Esophagus muscularis mucosa (tissue), 4 donors: ENCODE results near the gene MMGT1. TPM values are rescaled to one million over a fixed set of nuclear protein-coding genes. Genes with fewer than 3 reads are reported as not detected.

ENCODE experiments used
- DNase-seq: peaks from one replicate; pipeline ENCODE4 v3.0.0-alpha.2; 2017; ENCODE audit errors: extremely low spot score
- H3K27ac ChIP-seq, 4 donors: fragments of 200-600 bp; sonication (generic); replicated peaks in 1 of 4; 1 replicate in 3 of 4; 2 replicates in 1 of 4; pipeline ENCODE4 v1.5.1; 2016 to 2019; ENCODE audit warnings: mild to moderate bottlenecking in 1 of 4
- H3K27me3 ChIP-seq, 4 donors: fragments of 200-600 bp; sonication (generic); one replicate each; pipeline versions ENCODE4 v1.5.1 to v1.6.0; 2016 to 2019
- H3K36me3 ChIP-seq, 4 donors: fragments of 200-600 bp; sonication (generic); one replicate each; pipeline ENCODE4 v1.5.1; 2016 to 2019
- H3K4me1 ChIP-seq, 4 donors: fragments of 200-600 bp; sonication (generic); one replicate each; pipeline ENCODE4 v1.5.1; 2016 to 2019
- H3K4me3 ChIP-seq, 4 donors: fragments of 200-600 bp; sonication (generic); 1 replicate in 2 of 4; 2 replicates in 2 of 4; pipeline ENCODE4 v1.5.1; 2016 to 2019; ENCODE audit warnings: mild to moderate bottlenecking in 4 of 4, moderate library complexity in 1 of 4
- H3K9me3 ChIP-seq, 4 donors: fragments of 200-600 bp; sonication (generic); 1 replicate in 3 of 4; 2 replicates in 1 of 4; pipeline ENCODE4 v1.5.1; 2016 to 2019
- CTCF ChIP-seq, 3 experiments: fragments of 200-600 bp in 2 of 3; fragments of 450-650 bp in 1 of 3; sonication (generic) in 2 of 3; IDR thresholded peaks; one replicate each; pipeline ENCODE4 v1.5.1; 2017 to 2019; ENCODE audit warnings: antibody characterized with exemption in 3 of 3, mild to moderate bottlenecking in 2 of 3, moderate library complexity in 1 of 3
- EP300 ChIP-seq: sonication (generic); formaldehyde crosslinking; IDR thresholded peaks from one replicate; pipeline ENCODE4 v1.6.1; 2017; ENCODE audit warnings: antibody characterized with exemption
- POLR2A ChIP-seq: fragments of 450-650 bp; IDR thresholded peaks from one replicate; pipeline ENCODE4 v1.6.1; 2017; ENCODE audit warnings: antibody characterized with exemption, moderate library complexity, mild to moderate bottlenecking, low read depth
- POLR2AphosphoS5 ChIP-seq, 2 donors: sonication (generic); formaldehyde crosslinking; IDR thresholded peaks; one replicate each; pipeline ENCODE4 v1.6.1; 2017; ENCODE audit warnings: antibody characterized with exemption in 2 of 2
- WGBS: methylation state at CpG from one replicate; pipeline ENCODE4 v1.1.5; 2018; 5-methylcytosine and 5-hydroxymethylcytosine counted together
- intact Hi-C: fragments of 100-400 bp; cut with DNase I; formaldehyde crosslinking; loops from one replicate; pipeline ENCODE4 v1.15.1; 2023
- total RNA-seq, 4 donors: library from RNA; depleted of rRNA; stranded (reverse); fragments of >200 nt; gene quantifications; one replicate each; pipeline versions ENCODE4 v1.1.0 to v1.2.1, GENCODE V29; 2016

MMGT1 gene
- total RNA-seq, 4 donors from 2014 or later, result 29.0 to 37.8 (median 35.3) TPM

GRCh38 chrX:135985157-135985972 lies 11.6 kb upstream of the MMGT1 start, which contains the start of gene SLC9A6:
SLC9A6 (plus strand) TSS chrX:135985435; CDS start chrX:135985659, 224 bp downstream.
- peak within 1 kb of the TSS; percentile 80 to 87 (median 81) for H3K27ac ChIP-seq
- H3K27me3 ChIP-seq, result no peaks in the 10 kb centered on the region
- peak; percentile 92 for DNase-seq
- peak within 1 kb of the TSS; percentile 69 to 75 (median 71) for H3K4me3 ChIP-seq
- 27% methylated on average over 29 of the region's 68 CpGs for WGBS
- H3K36me3 ChIP-seq, result no peaks in the 10 kb centered on the region
- H3K9me3 ChIP-seq, result no peaks in the 10 kb centered on the region
- H3K4me1 ChIP-seq, result peaks cover 4 to 27% (median 20%) of the 10 kb centered on the region in 4 donors
- intact Hi-C loops, result no loop called here
- TF ChIP-seq POLR2A, result no peak
- peak; percentile 55 to 59 for TF ChIP-seq POLR2AphosphoS5 (IDR thresholded peaks at IDR 0.05)

- H3K4me1 ChIP-seq, result peaks cover 4 to 27% (median 20%) of the 10 kb centered on the region in 4 donors
- DNase-seq, result no peak
- H3K27ac ChIP-seq, result peak overlapping the region; percentile 80 to 87 (median 81)
- H3K36me3 ChIP-seq, result no peaks in the 10 kb centered on the region
- TF ChIP-seq POLR2AphosphoS5 (IDR thresholded peaks at IDR 0.05) (no peak), POLR2A (no peak), EP300 (no peak), CTCF (IDR thresholded peaks at IDR 0.05) (no peak)
- WGBS, result 33% methylated on average over 7 of the region's 7 CpGs
- H3K4me3 ChIP-seq, result peak overlapping the region; percentile 69 to 75 (median 71)
- H3K27me3 ChIP-seq, result no peaks in the 10 kb centered on the region
- intact Hi-C loops, result no loop called here
- H3K9me3 ChIP-seq, result no peaks in the 10 kb centered on the region
Observed at GRCh38 chrX:135984791-135985156, 11.0 kb upstream of the MMGT1 start.

- no peak for TF ChIP-seq EP300
- 63% methylated on average over 2 of the region's 2 CpGs for WGBS
Observed at GRCh38 chrX:135984256-135984655, 10.5 kb upstream of the MMGT1 start.

GRCh38 chrX:135982860-135983259 lies 9.1 kb upstream of the MMGT1 start:
- peaks cover 4 to 27% (median 20%) of the 10 kb centered on the region in 4 donors for H3K4me1 ChIP-seq
- no peak overlapping the region for H3K27ac ChIP-seq
- no peaks in the 10 kb centered on the region for H3K9me3 ChIP-seq
- DNase-seq, result no peak
- intact Hi-C loops, result no loop called here
- WGBS, result 57% methylated on average over 1 of the region's 1 CpG
- no peaks in the 10 kb centered on the region for H3K36me3 ChIP-seq
- H3K27me3 ChIP-seq, result no peaks in the 10 kb centered on the region
- no peak overlapping the region for H3K4me3 ChIP-seq
- no peak for TF ChIP-seq EP300
- no peak for TF ChIP-seq CTCF (IDR thresholded peaks at IDR 0.05)
- no peak for TF ChIP-seq POLR2AphosphoS5 (IDR thresholded peaks at IDR 0.05)
- no peak for TF ChIP-seq POLR2A

More at GRCh38 chrX:135984256-135984655, 10.5 kb upstream of the MMGT1 start:
- Histone ChIP-seq H3K27me3 (no peaks in the 10 kb centered on the region), H3K4me1 (peaks cover 4 to 27% (median 20%) of the 10 kb centered on the region in 4 donors), H3K27ac (peak overlapping the region; percentile 80 to 87 (median 81)), H3K4me3 (peak overlapping the region; percentile 69 to 75 (median 71)), H3K36me3 (no peaks in the 10 kb centered on the region), H3K9me3 (no peaks in the 10 kb centered on the region)
- DNase-seq, result no peak
- intact Hi-C loops, result no loop called here

GRCh38 chrX:135981668-135982067 lies 7.9 kb upstream of the MMGT1 start:
- Histone ChIP-seq H3K36me3 (no peaks in the 10 kb centered on the region), H3K4me1 (peaks cover 4 to 19% (median 11%) of the 10 kb centered on the region in 4 donors), H3K27ac (no peak overlapping the region), H3K27me3 (no peaks in the 10 kb centered on the region), H3K4me3 (no peak overlapping the region), H3K9me3 (no peaks in the 10 kb centered on the region)
- TF ChIP-seq EP300 (no peak), POLR2AphosphoS5 (IDR thresholded peaks at IDR 0.05) (no peak), POLR2A (no peak), CTCF (IDR thresholded peaks at IDR 0.05) (no peak)
- intact Hi-C loops, result no loop called here
- DNase-seq, result no peak
